ENCODE data around the gene ANKRD11.

Gene ANKRD11

GRCh38 chr16:89291776-89292175, 198.6 kb downstream of the ANKRD11 start:
- DNase-seq = no peak

GRCh38 chr16:89291363-89291762, 199.0 kb downstream of the ANKRD11 start:
- no peak for DNase-seq

GRCh38 chr16:89290887-89291286, 199.5 kb downstream of the ANKRD11 start:
- no peak for DNase-seq

DNA sequence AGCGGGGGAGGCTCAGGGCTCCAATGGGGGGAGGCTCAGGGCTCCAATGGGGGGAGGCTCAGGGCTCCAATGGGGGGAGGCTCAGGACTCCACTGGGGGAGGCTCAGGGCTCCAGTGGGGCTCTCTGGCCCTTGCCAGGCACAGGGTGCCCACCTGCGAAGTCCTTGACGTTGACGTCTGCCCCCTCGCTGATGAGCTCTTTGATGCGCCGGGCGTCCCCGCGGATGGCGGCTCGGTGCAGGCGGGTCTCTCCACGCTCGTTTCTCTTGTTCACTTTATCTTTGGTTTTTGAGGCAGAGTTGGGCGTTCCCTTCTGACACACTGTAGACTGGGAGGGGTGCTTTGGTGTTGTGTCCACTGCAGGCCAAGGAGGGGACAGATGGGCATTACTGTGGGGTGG, 199.9 kb downstream of the ANKRD11 start:
- no peak for DNase-seq

- DNase-seq = peak; percentile 65
These were observed 200.6 kb downstream of the ANKRD11 start for GRCh38 chr16:89289428-89290395.

DNA sequence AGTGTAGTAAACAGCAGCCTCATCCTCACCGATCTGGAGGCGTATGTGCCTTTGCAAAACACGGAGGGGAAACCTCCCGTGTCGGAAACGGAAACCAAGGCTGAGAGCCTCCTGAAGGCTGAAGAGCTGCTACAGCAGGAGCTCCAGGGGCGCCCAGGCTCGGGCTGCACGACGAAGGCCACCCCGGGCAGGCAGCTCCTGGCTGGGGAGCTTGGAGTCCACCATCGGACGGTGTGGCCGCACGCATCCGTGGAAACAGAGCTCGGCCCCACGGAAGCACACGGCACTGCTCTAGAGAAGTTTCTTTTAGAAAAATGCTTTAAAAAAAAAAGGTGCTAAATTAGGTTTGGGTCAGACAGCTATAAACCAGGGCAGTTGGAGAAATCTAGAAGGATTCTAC, 201.4 kb downstream of the ANKRD11 start:
- no peak for DNase-seq

- DNase-seq = no peak
These were observed 201.8 kb downstream of the ANKRD11 start for GRCh38 chr16:89288577-89288844.

DNA sequence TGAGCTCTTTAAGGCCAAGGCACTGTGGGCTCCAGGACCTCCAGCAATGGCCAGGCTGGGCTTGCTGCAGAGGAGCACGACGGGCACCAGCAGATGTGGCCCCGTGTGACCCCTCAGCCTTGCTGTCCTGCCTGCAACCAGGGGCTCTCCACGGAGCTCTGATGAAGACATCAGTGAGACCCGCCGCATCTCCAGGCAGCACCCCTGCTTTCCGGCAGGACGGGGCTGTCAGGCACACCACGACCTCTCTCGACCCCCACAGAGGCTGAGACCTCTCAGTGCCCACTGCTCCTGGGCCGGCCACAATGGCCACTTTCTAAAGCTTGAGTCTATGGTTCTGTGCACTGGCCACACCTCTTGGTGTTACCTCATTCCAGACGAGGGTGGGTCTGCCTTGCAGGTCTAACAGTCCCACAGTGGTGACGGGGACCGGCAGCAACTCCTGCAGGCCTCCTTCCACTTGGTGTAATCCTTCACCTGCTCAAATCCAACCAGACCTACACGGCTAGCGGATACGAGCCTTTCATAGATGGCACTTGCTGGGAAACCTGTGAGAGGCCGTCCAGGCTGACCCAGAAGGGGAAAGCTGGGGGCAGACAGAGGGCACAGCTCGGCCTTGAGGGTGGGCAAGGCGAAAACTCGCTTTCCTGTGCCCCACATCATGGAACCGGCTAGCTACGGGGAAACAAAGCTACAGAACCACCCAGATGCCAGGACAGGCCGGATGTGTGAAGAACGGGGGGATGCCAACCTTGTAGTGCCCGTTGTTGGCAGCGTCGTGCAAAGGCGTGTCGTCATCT, 202.4 kb downstream of the ANKRD11 start:
- DNase-seq = no peak

DNA sequence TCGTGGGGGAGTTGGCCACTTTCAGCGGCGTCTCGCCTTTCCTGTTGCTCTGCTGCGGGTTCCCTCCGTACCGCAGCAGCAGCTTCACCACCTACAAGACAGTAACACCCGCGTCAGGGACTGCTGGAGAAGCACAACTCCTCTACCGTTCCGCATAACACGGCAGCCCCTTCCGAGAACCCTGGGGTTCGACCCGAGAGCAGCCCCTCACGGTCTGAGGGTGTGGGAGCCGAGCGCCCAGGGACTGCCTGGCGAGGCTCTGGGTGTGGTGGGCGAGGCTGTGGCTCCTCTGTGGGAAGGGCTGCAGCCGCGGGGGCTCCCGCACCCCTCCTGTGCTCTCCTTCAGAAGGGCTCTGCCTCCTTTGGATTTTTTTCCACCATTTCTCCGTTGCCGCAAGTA, 204.3 kb downstream of the ANKRD11 start:
- no peak for DNase-seq

DNA sequence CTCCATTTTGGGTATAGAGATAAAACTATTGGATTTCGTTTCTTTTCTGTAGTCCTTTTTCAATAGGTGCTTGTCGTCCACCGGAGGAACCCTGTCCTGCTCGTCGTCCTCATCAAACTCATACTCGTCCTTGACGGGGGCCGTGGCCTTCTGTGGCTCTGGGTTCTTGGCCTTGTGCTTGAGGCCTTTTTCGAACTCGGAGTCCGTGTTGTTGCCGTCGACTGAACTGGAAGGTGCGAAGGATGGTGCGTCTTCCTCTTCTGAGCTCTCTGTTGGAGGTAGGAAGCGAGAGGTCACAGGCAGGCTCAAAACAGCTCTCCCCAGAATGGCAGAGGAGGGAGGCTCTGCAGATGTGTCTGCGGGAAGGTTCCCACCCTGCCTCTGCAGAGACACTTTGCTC, 205.0 kb downstream of the ANKRD11 start:
- DNase-seq = no peak

GRCh38 chr16:89283449-89283848, 206.9 kb downstream of the ANKRD11 start:
- no peak for DNase-seq

DNA sequence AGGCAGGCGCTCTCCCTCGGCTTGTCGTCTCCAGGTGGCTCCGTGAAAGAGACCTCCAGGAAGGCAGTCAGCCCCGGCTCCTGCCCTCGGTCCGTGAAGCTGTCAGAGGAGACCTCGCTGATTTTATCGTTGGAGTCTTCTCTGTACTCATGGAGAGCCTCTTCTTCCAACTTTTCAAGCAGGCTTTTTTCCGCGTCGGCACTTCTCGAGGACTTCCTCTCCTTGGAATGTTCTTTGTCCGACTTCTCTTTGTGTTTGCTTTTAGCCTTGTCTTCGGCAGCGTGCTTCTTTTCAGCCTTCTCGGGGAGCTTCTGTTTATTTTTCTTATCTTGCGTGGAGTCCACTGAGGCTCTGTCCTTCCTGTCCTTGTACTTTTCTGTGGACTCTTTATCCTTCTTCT, 207.8 kb downstream of the ANKRD11 start:
- DNase-seq = no peak

- no peak for DNase-seq
These were observed 208.5 kb downstream of the ANKRD11 start for GRCh38 chr16:89281829-89282228.

DNA sequence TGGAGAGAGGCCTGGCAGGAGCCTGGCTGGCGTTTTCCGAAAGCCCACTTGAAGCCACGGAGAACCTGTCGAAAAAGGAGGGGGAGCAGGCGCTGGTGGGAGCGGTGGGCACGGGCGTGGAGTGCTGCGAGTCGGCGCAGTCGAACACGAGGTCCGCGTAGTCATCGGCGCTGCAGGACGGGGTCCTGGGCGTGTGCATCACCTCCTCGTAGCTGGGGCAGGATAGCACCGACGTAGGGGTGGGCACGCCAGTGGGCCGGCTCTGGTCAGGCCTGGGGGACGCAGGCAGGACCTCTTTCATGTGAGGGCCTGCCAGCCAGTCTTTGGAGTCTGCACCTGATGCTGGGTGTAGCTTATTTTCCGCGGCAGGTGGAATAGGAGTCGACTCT, 209.2 kb downstream of the ANKRD11 start:
- DNase-seq = no peak

GRCh38 chr16:89280546-89281188, 209.7 kb downstream of the ANKRD11 start:
- no peak for DNase-seq

GRCh38 chr16:89279666-89280481, 210.5 kb downstream of the ANKRD11 start:
- DNase-seq = no peak

GRCh38 chr16:89278441-89279240, 211.7 kb downstream of the ANKRD11 start:
- no peak for DNase-seq

- no peak for DNase-seq
These were observed 212.6 kb downstream of the ANKRD11 start for GRCh38 chr16:89277641-89278341.

DNA sequence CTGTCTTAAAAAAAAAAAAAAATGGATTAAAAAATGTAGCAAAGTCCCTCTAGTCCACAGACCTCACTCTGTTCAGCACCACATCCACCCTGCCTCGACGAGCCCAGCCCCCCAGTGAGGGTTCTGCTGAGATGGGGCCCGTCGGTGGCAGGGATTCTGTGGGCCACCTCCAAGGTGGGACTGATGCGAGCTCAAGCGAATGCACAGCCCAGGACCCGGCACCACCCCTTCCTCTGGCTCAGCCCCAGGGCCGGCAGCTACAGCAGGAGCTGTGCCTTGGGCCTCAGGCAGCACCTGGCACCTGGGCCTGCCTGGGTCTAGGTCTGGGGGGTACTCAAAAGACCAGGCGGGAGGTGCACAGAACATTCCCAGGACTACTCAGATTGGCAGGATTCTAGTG, 213.3 kb downstream of the ANKRD11 start:
- no peak for DNase-seq

DNA sequence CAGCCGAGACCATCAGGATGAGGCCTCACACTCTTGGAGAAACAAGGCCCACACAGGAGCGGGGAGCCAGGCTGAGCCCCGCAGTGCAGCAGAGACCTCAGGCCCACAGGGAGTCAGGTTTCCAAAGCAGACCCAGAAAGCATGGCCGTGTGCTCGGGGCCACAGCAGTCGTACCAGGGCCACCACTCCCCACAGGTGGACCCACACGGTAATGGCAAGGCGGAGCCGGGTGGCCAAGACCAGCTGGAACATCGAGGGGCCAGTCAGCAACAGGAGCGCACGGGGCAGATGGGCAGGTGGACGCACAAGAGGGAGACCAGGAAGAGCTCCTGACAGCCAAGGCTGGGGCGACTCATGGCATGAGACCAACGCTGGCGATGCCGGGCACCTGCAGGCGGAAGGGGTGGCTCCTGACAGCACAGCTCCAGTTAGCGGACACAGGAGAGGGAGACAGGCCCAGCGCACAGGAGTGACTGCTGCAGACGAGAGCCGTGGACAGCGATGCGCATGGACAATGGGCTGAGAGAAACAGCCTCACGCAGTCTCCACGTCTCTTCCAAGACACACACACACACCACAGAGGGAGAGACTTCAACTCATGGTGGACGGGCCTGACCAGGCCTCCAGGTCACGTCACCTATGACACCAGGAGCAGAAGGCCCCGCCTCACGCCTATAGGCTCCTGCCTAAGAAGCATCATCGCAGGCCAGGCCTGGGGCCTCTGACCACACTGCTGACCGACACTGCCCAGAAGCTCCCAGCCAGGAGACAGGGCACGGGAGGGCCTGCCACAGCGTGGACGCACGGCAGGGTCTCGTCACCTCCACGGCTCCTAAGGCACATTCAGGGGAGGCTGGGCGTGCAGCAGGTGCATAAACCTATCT, 214.3 kb downstream of the ANKRD11 start:
- no peak for DNase-seq

Measured in CD4-positive, alpha-beta T cell treated with Interferon gamma for 1 hour (primary cell).